Neuronal stem cell (in vitro differentiated cells): ENCODE data around the gene BLOC1S3.

Experiments
- DNase-seq: peaks from one replicate; pipeline ENCODE4 v3.0.0-alpha.2; 2013; ENCODE audit warnings: low spot score
- H2AFZ ChIP-seq: one replicate; pipeline ENCODE4 v1.6.1; 2013; ENCODE audit warnings: mild to moderate bottlenecking, low read length, inconsistent platforms
- H2AK5ac ChIP-seq: 2 replicates; pipeline ENCODE4 v1.6.1; 2013; ENCODE audit warnings: low read depth, mild to moderate bottlenecking, inconsistent platforms, low read length, moderate library complexity, mixed read lengths
- H2BK120ac ChIP-seq: 2 replicates; pipeline ENCODE4 v1.6.1; 2013; ENCODE audit warnings: low read depth, mild to moderate bottlenecking, inconsistent platforms, low read length, moderate library complexity, mixed read lengths
- H2BK12ac ChIP-seq: one replicate; pipeline ENCODE4 v1.6.1; 2013; ENCODE audit warnings: low read length, inconsistent platforms
- H2BK15ac ChIP-seq: 2 replicates; pipeline ENCODE4 v1.6.1; 2013; ENCODE audit warnings: mild to moderate bottlenecking, low read length, inconsistent platforms, mixed read lengths
- H2BK5ac ChIP-seq: one replicate; pipeline ENCODE4 v1.6.1; 2013; ENCODE audit warnings: inconsistent platforms, mild to moderate bottlenecking, low read length, moderate library complexity
- H3K14ac ChIP-seq: one replicate; pipeline ENCODE4 v1.6.1; 2013; ENCODE audit warnings: low read length, inconsistent platforms
- H3K18ac ChIP-seq: 2 replicates; pipeline ENCODE4 v1.6.1; 2013; ENCODE audit warnings: low read length, inconsistent platforms
- H3K23ac ChIP-seq: 2 replicates; pipeline ENCODE4 v1.6.1; 2013; ENCODE audit warnings: low read depth, mild to moderate bottlenecking, mixed read lengths, low read length, inconsistent platforms; ENCODE audit not compliant: poor library complexity
- H3K27ac ChIP-seq: replicated peaks from 3 replicates; pipeline ENCODE4 v1.5.1; 2013; ENCODE audit warnings: low read length, inconsistent platforms
- H3K27me3 ChIP-seq, 3 experiments: 2 replicates each; pipeline ENCODE4 v1.6.1; 2013; ENCODE audit warnings: low read length in 3 of 3, mild to moderate bottlenecking in 2 of 3, inconsistent platforms in 1 of 3, low read depth in 1 of 3, mixed read lengths in 1 of 3, moderate library complexity in 1 of 3; ENCODE audit not compliant: control insufficient read depth in 3 of 3, insufficient read depth in 3 of 3
- H3K36me3 ChIP-seq, 2 donors: replicated peaks in 1 of 2; 2 replicates each; pipeline ENCODE4 v1.6.1; 2013; ENCODE audit warnings: low read length in 2 of 2; ENCODE audit not compliant: control insufficient read depth in 2 of 2, insufficient read depth in 2 of 2
- H3K4ac ChIP-seq: 2 replicates; pipeline ENCODE4 v1.6.1; 2013; ENCODE audit warnings: inconsistent platforms, mild to moderate bottlenecking, low read length, moderate library complexity
- H3K4me1 ChIP-seq, 2 donors: 1 replicate in 1 of 2; 2 replicates in 1 of 2; pipeline ENCODE4 v1.6.1; 2013; ENCODE audit warnings: low read length in 2 of 2, low read depth in 1 of 2; ENCODE audit not compliant: control insufficient read depth in 2 of 2, insufficient read depth in 1 of 2
- H3K4me2 ChIP-seq: one replicate; pipeline ENCODE4 v1.6.1; 2013; ENCODE audit warnings: mild to moderate bottlenecking, low read length, inconsistent platforms; ENCODE audit not compliant: insufficient read depth, poor library complexity, severe bottlenecking
- H3K4me3 ChIP-seq, 2 donors: 2 replicates each; pipeline ENCODE4 v1.5.1; 2013; ENCODE audit warnings: low read length in 2 of 2, mild to moderate bottlenecking in 2 of 2, inconsistent platforms in 1 of 2, moderate library complexity in 1 of 2
- H3K79me1 ChIP-seq: one replicate; pipeline ENCODE4 v1.6.1; 2013; ENCODE audit warnings: low read depth, mild to moderate bottlenecking, inconsistent platforms, low read length, moderate library complexity
- H3K9ac ChIP-seq: one replicate; pipeline ENCODE4 v1.6.1; 2013; ENCODE audit warnings: mild to moderate bottlenecking, low read depth, low read length, inconsistent platforms; ENCODE audit not compliant: poor library complexity
- H3K9me3 ChIP-seq, 2 donors: replicated peaks in 1 of 2; 2 replicates each; pipeline versions ENCODE3 to v1.6.1; 2013; ENCODE audit warnings: low read length in 2 of 2, mild to moderate bottlenecking in 2 of 2, inconsistent platforms in 1 of 2, low read depth in 1 of 2, mixed read lengths in 1 of 2, moderate library complexity in 1 of 2; ENCODE audit not compliant: control insufficient read depth in 2 of 2, insufficient read depth in 1 of 2
- H4K8ac ChIP-seq: one replicate; pipeline ENCODE4 v1.6.1; 2013; ENCODE audit warnings: low read depth, mild to moderate bottlenecking, inconsistent platforms, low read length, moderate library complexity
- H4K91ac ChIP-seq: one replicate; pipeline ENCODE4 v1.6.1; 2013; ENCODE audit warnings: low read length, low read depth, mild to moderate bottlenecking, inconsistent platforms; ENCODE audit not compliant: poor library complexity
- WGBS, 2 donors: extraction: QIAGEN DNeasy Blood & Tissue Kit; methylation state at CpG; one replicate each; pipeline ENCODE4 v1.1.7; 2013; ENCODE audit warnings: missing lambda C conversion rate in 2 of 2, mixed read lengths in 1 of 2; ENCODE audit not compliant: insufficient read length in 2 of 2, insufficient replicate concordance in 1 of 2; ENCODE audit errors: extremely low coverage in 2 of 2; 5-methylcytosine and 5-hydroxymethylcytosine counted together

Gene BLOC1S3

DNA sequence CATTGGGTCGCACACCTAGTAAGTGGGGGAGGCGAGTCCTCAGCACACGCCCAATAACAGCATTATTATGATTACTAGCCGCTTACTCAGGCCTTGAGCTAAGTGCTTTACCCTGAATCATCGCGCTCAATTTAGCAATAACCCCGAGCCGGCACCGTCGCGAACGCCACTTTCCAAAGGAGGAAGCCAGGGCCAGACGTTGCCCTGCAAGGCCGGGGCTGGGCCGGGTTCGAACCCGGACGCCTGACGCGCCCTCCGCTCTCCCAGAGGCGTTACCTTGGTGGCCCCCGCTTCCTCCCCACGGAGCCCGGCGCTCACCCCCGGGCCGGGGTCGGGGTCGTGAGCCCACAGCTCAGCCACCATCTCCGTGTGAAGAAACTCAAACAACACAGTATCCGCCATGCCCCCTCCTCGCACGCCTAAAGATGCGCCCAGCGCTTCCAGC lies 745 bp upstream of the BLOC1S3 start, which contains the start of gene TRAPPC6A:
Gene TRAPPC6A, minus strand, starts transcription at position 421 of the 445 bp plus-strand sequence. Its CDS starts 19 bp downstream, at position 402.
- no peak within 1 kb of the TSS for H3K27ac ChIP-seq
- H2AFZ ChIP-seq: peak within 1 kb of the TSS; percentile 94
- no peak within 1 kb of the TSS for H4K91ac ChIP-seq
- peak within 1 kb of the TSS; percentile 91 to 97 for H3K4me3 ChIP-seq
- H3K18ac ChIP-seq: peak within 1 kb of the TSS; percentile 89
- H3K9me3 ChIP-seq: no peaks in the 10 kb centered on the region
- peak within 1 kb of the TSS; percentile 79 for H3K9ac ChIP-seq
- H3K23ac ChIP-seq: peak within 1 kb of the TSS; percentile 87
- H2BK15ac ChIP-seq: no peak within 1 kb of the TSS
- peak within 1 kb of the TSS; percentile 61 for H3K14ac ChIP-seq
- peak within 1 kb of the TSS; percentile 82 for H3K4me2 ChIP-seq
- no peak within 1 kb of the TSS for H2BK5ac ChIP-seq
- peaks cover 2 to 6% of the 10 kb centered on the region in 2 donors for H3K4me1 ChIP-seq
- H3K4ac ChIP-seq: no peak within 1 kb of the TSS
- H3K27me3 ChIP-seq: no peaks in the 10 kb centered on the region
- no peak within 1 kb of the TSS for H4K8ac ChIP-seq
- H3K36me3 ChIP-seq: peaks cover 0 to 5% of the 10 kb centered on the region in 2 donors
- WGBS, 2 donors: no CpG with 5 or more reads among the region's 36 CpGs
- H2AK5ac ChIP-seq: no peak within 1 kb of the TSS
- H2BK12ac ChIP-seq: no peak within 1 kb of the TSS
- H3K79me1 ChIP-seq: peaks cover 1% of the 10 kb centered on the region
- DNase-seq: no peak
- H2BK120ac ChIP-seq: peak within 1 kb of the TSS; percentile 55

DNA sequence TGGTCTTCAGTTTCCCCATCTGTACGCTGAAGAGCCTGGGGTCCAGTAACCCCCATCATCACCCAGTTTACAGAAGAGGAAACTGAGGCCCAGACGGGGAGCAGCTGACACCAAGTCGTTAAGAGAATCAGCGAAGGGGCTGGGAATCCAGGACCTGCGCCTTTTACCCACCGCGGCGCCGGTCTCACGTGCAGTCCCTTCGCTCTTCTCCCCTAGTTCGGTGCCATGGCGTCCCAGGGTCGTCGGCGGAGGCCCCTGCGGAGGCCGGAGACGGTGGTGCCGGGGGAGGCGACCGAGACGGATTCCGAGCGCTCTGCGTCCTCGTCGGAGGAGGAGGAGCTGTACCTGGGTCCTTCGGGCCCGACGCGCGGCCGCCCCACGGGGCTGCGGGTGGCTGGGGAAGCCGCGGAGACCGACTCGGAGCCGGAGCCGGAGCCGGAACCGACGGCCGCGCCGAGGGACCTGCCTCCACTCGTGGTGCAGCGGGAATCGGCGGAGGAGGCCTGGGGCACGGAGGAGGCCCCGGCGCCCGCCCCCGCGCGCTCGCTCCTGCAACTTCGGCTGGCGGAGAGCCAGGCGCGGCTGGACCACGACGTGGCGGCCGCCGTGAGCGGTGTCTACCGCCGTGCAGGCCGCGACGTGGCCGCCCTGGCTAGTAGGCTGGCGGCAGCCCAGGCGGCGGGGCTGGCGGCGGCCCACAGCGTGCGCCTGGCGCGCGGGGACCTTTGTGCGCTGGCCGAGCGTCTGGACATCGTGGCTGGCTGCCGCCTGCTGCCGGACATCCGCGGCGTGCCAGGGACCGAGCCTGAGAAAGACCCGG lies 698 bp downstream of the BLOC1S3 start:
- H3K27me3 ChIP-seq: no peaks in the 10 kb centered on the region
- no peak overlapping the region for H3K27ac ChIP-seq
- no peak for DNase-seq

DNA sequence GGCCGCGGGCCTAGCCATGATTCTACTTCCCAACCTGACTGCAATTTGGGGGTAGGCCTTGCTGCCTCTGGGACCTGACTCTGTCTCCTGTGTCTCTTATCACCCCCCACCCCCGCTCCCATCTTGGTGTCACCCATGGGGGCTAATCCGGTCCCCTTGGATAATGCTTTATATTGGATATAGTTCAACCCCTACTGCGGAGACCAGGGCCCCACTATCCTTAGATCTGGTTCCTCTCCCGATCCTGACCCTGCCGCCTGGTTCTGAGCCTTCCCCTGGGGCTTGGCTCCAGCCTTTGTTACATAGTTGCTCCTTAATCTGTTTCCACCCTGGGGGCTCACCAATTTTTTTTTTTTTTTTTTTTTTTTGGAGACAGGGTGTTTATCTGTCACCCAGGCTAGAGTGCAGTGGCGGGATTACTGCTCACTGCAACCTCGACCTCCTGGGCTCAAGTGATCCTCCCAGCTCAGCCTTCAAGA lies 1.3 kb downstream of the BLOC1S3 start:
- no peak overlapping the region for H2BK5ac ChIP-seq
- WGBS, 2 donors: no CpG with 5 or more reads among the region's 9 CpGs
- peaks cover 0 to 5% of the 10 kb centered on the region in 2 donors for H3K36me3 ChIP-seq
- H3K27ac ChIP-seq: no peak overlapping the region
- H2AK5ac ChIP-seq: no peak overlapping the region
- DNase-seq: no peak
- no peak overlapping the region for H4K8ac ChIP-seq
- H3K9me3 ChIP-seq: no peaks in the 10 kb centered on the region
- H3K14ac ChIP-seq: no peak overlapping the region
- H3K4me2 ChIP-seq: peak overlapping the region; percentile 82
- H2BK120ac ChIP-seq: no peak overlapping the region
- peaks cover 2 to 6% of the 10 kb centered on the region in 2 donors for H3K4me1 ChIP-seq
- peak overlapping the region; percentile 91 to 97 for H3K4me3 ChIP-seq
- no peak overlapping the region for H2BK15ac ChIP-seq
- peaks cover 1% of the 10 kb centered on the region for H3K79me1 ChIP-seq
- no peak overlapping the region for H4K91ac ChIP-seq
- H2AFZ ChIP-seq: peak overlapping the region; percentile 94
- H3K4ac ChIP-seq: no peak overlapping the region
- H2BK12ac ChIP-seq: no peak overlapping the region
- H3K9ac ChIP-seq: peak overlapping the region; percentile 90
- H3K27me3 ChIP-seq: no peaks in the 10 kb centered on the region
- H3K18ac ChIP-seq: no peak overlapping the region
- peak overlapping the region; percentile 65 for H3K23ac ChIP-seq

More for the DNA sequence above, 698 bp downstream of the BLOC1S3 start:
- H3K36me3 ChIP-seq: peaks cover 0 to 5% of the 10 kb centered on the region in 2 donors
- H4K8ac ChIP-seq: no peak overlapping the region
- H3K18ac ChIP-seq: peak overlapping the region; percentile 38
- no peaks in the 10 kb centered on the region for H3K9me3 ChIP-seq
- peak overlapping the region; percentile 82 for H3K4me2 ChIP-seq
- peak overlapping the region; percentile 63 for H2AK5ac ChIP-seq
- peak overlapping the region; percentile 22 for H2BK12ac ChIP-seq
- WGBS, 2 donors: no CpG with 5 or more reads among the region's 97 CpGs
- no peak overlapping the region for H2BK5ac ChIP-seq
- H3K4ac ChIP-seq: no peak overlapping the region
- no peak overlapping the region for H4K91ac ChIP-seq
- peaks cover 1% of the 10 kb centered on the region for H3K79me1 ChIP-seq
- H3K23ac ChIP-seq: peak overlapping the region; percentile 65
- peak overlapping the region; percentile 55 for H2BK120ac ChIP-seq
- peak overlapping the region; percentile 94 for H2AFZ ChIP-seq
- H3K4me3 ChIP-seq: peak overlapping the region; percentile 91 to 97
- peaks cover 2 to 6% of the 10 kb centered on the region in 2 donors for H3K4me1 ChIP-seq
- no peak overlapping the region for H3K14ac ChIP-seq
- no peak overlapping the region for H2BK15ac ChIP-seq
- peak overlapping the region; percentile 90 for H3K9ac ChIP-seq

DNA sequence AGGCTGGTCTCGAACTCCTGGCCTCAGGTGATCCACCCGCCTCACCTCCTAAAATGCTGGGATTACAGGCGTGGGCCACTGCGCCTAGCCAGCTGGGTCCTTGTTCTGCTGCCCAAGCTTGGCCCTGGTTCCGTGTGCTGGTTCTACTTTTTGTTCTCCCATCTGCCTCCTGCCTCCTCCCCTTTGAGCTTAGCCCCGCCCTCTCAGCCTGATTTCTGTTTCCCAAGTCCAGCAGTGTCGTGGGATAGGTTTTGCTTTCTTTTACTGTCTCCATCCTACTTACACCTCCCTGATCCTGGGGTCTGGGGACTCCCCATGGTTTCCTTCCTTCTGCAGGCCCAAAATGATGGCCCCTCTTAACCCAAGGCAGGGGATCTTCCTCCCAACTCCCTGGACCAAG lies 2.4 kb downstream of the BLOC1S3 start:
- no CpG with 5 or more reads among the region's 7 CpGs for WGBS, 2 donors
- Histone ChIP-seq H2BK12ac (no peak overlapping the region), H3K9ac (no peak overlapping the region), H3K4me1 (peaks cover 2 to 6% of the 10 kb centered on the region in 2 donors), H2AFZ (no peak overlapping the region), H4K91ac (no peak overlapping the region), H3K18ac (no peak overlapping the region), H3K4me3 (peak overlapping the region in 1 of 2 donors; percentile 19), H2BK15ac (no peak overlapping the region), H2AK5ac (no peak overlapping the region), H3K4me2 (no peak overlapping the region), H3K27ac (no peak overlapping the region), H3K23ac (no peak overlapping the region), H2BK5ac (no peak overlapping the region), H2BK120ac (no peak overlapping the region), H3K4ac (no peak overlapping the region), H3K9me3 (no peaks in the 10 kb centered on the region), H3K27me3 (no peaks in the 10 kb centered on the region), H3K14ac (no peak overlapping the region), H3K36me3 (peaks cover 0 to 5% of the 10 kb centered on the region in 2 donors), H3K79me1 (peaks cover 1% of the 10 kb centered on the region), H4K8ac (no peak overlapping the region)
- no peak for DNase-seq
